Gastrocnemius medialis (tissue), 4 donors: ENCODE results near the gene IRS2.

Experiments
- POLR2A ChIP-seq, 2 donors: fragments of 450-650 bp; IDR thresholded peaks; one replicate each; pipeline ENCODE4 v1.6.1; 2017; ENCODE audit warnings: antibody characterized with exemption in 2 of 2, mild to moderate bottlenecking in 2 of 2, moderate library complexity in 2 of 2
- TF ChIP-seq, protein P1 (sequence below), 5 experiments: fragments of 450-650 bp in 3 of 5; fragments of 200-600 bp in 2 of 5; sonication (generic) in 2 of 5; IDR thresholded peaks in 4 of 5; conservative IDR thresholded peaks in 1 of 5; 1 replicate in 4 of 5; 2 replicates in 1 of 5; pipeline ENCODE4 v1.5.1; 2016 to 2019; ENCODE audit warnings: antibody characterized with exemption in 5 of 5, mild to moderate bottlenecking in 3 of 5, moderate library complexity in 3 of 5

DNA sequence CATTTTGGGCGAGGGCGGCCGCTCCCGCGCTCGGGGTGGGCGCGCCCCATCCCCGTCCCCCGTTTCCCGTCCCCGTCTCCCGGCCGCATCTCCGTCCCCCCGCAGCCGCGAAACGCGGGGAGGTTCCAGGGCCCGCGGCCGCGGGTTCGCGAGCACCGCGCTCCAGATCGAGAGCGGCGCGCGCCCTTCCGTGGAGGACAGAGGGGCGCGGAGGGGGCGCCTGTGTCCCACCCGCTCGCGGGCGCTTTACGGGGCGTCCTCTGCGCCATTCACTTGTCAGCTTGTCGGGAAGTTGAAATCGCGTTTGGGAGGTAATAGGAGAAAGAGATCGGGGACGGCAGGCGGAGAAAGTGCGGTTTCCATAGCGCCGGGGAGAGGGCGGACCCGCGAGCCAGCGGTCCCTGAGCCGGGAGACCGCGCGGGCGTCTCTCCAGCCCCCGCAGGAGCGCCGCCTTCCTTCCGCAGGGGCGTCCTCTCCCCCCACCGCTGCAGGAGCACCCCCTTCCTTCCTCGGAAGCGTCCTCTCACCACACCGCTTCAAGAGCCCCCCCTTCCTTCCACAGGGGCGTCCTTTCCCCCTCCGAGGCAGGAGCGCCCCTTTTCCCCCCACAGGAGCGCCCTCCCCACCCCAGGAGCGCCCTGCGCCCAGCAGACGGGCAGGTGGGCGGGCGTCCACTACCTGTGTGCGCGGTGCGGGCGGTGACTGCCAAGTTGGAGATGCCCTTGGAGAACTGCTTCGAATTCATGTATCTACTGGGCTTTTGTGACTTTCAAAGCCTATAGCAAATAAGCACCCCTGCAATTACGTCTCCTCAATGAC lies 962 bp upstream of the IRS2 start:
- TF ChIP-seq, protein P1, sequence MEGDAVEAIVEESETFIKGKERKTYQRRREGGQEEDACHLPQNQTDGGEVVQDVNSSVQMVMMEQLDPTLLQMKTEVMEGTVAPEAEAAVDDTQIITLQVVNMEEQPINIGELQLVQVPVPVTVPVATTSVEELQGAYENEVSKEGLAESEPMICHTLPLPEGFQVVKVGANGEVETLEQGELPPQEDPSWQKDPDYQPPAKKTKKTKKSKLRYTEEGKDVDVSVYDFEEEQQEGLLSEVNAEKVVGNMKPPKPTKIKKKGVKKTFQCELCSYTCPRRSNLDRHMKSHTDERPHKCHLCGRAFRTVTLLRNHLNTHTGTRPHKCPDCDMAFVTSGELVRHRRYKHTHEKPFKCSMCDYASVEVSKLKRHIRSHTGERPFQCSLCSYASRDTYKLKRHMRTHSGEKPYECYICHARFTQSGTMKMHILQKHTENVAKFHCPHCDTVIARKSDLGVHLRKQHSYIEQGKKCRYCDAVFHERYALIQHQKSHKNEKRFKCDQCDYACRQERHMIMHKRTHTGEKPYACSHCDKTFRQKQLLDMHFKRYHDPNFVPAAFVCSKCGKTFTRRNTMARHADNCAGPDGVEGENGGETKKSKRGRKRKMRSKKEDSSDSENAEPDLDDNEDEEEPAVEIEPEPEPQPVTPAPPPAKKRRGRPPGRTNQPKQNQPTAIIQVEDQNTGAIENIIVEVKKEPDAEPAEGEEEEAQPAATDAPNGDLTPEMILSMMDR (IDR thresholded peaks at IDR 0.05 in 4 of 5, conservative IDR thresholded peaks at IDR 0.05 in 1 of 5): no peak
- no peak for TF ChIP-seq POLR2A (IDR thresholded peaks at IDR 0.05)
